ENCODE data around the gene KLF15.
"Not testable (repeated sequence)": the region's sequence is repeated elsewhere in the genome, so short reads cannot be mapped to it uniquely, and the experiment has no call there.

The KLF15 gene

GRCh38 chr3:126346466-126346865 lies 10.7 kb downstream of the KLF15 start:
- no peak for DNase-seq (ENCODE audit: low read depth in 2 of 2)

GRCh38 chr3:126345641-126346460 lies 11.4 kb downstream of the KLF15 start:
- no peak for DNase-seq (ENCODE audit: low read depth in 2 of 2)

- no peak for DNase-seq (ENCODE audit: low read depth in 2 of 2)
These were observed 12.0 kb downstream of the KLF15 start for GRCh38 chr3:126345231-126345630.

GRCh38 chr3:126344380-126345041 lies 12.7 kb downstream of the KLF15 start:
- DNase-seq (ENCODE audit: low read depth in 2 of 2) = no peak

GRCh38 chr3:126343649-126344035 lies 13.6 kb downstream of the KLF15 start:
- no peak for DNase-seq (ENCODE audit: low read depth in 2 of 2)

GRCh38 chr3:126342991-126343648 lies 14.1 kb downstream of the KLF15 start:
- DNase-seq (ENCODE audit: low read depth in 2 of 2) = no peak

- no peak for DNase-seq (ENCODE audit: low read depth in 2 of 2)
These were observed 15.0 kb downstream of the KLF15 start for GRCh38 chr3:126342211-126342610.

- no peak for DNase-seq (ENCODE audit: low read depth in 2 of 2)
These were observed 15.5 kb downstream of the KLF15 start for GRCh38 chr3:126341755-126342150.

GRCh38 chr3:126340943-126341754 lies 16.1 kb downstream of the KLF15 start:
- DNase-seq (ENCODE audit: low read depth in 2 of 2) = no peak

- no peak for DNase-seq (ENCODE audit: low read depth in 2 of 2)
These were observed 16.6 kb downstream of the KLF15 start for GRCh38 chr3:126340596-126340942.

GRCh38 chr3:126340081-126340511 lies 17.1 kb downstream of the KLF15 start:
- no peak for DNase-seq (ENCODE audit: low read depth in 2 of 2)

- no peak for DNase-seq (ENCODE audit: low read depth in 2 of 2)
These were observed 17.7 kb downstream of the KLF15 start for GRCh38 chr3:126339466-126339865.

- DNase-seq (ENCODE audit: low read depth in 2 of 2) = no peak
These were observed 18.4 kb downstream of the KLF15 start for GRCh38 chr3:126338790-126339288.

- no peak for DNase-seq (ENCODE audit: low read depth in 2 of 2)
These were observed 19.1 kb downstream of the KLF15 start for GRCh38 chr3:126337980-126338651.

- DNase-seq (ENCODE audit: low read depth in 2 of 2) = not testable (repeated sequence)
These were observed 25.3 kb downstream of the KLF15 start for GRCh38 chr3:126331812-126332336.

GRCh38 chr3:126329927-126330725 lies 27.1 kb downstream of the KLF15 start:
- no peak for DNase-seq (ENCODE audit: low read depth in 2 of 2)

- no peak for DNase-seq (ENCODE audit: low read depth in 2 of 2)
These were observed 30.6 kb downstream of the KLF15 start for GRCh38 chr3:126326629-126327028.

- no peak for DNase-seq (ENCODE audit: low read depth in 2 of 2)
These were observed 34.8 kb downstream of the KLF15 start for GRCh38 chr3:126322181-126322967.

GRCh38 chr3:126321490-126321889 lies 35.7 kb downstream of the KLF15 start:
- no peak for DNase-seq (ENCODE audit: low read depth in 2 of 2)
